ENCODE measurements around the gene OIP5. TPM values are rescaled to one million over a fixed set of nuclear protein-coding genes. Genes with fewer than 3 reads are reported as not detected.
"Not testable (repeated sequence)": the region's sequence is repeated elsewhere in the genome, so short reads cannot be mapped to it uniquely, and the experiment has no call there.

Gene OIP5
- total RNA-seq, 1 donor from 2014 or later: not detected

DNA sequence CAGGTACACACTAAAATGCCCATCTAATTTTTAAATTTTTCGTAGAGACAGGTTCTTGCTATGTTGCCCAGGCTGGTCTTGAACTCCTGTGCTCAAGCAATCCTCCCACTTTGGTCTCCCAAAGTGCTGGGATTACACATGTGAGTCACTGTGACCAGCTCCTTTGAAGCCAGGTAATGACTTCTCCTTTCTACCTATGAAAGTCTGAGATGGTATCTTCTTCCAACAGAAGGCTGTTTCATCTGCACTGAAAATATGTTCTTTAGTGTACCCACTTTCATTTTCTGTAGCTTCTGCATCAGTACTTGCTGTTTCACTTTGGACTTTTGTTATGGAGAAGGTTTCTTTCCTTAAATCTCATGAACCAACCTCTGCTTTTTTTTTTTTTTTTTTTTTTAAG, 8.8 kb downstream of the OIP5 start:
- no peaks in the 10 kb centered on the region for H3K9me3 ChIP-seq
- no peaks in the 10 kb centered on the region for H3K27me3 ChIP-seq
- H3K4me3 ChIP-seq: no peak overlapping the region
- no peak overlapping the region for H3K27ac ChIP-seq
- no peaks in the 10 kb centered on the region for H3K4me1 ChIP-seq
- DNase-seq (ENCODE audit: low spot score in 2 of 2): no peak
- TF ChIP-seq, protein P1, sequence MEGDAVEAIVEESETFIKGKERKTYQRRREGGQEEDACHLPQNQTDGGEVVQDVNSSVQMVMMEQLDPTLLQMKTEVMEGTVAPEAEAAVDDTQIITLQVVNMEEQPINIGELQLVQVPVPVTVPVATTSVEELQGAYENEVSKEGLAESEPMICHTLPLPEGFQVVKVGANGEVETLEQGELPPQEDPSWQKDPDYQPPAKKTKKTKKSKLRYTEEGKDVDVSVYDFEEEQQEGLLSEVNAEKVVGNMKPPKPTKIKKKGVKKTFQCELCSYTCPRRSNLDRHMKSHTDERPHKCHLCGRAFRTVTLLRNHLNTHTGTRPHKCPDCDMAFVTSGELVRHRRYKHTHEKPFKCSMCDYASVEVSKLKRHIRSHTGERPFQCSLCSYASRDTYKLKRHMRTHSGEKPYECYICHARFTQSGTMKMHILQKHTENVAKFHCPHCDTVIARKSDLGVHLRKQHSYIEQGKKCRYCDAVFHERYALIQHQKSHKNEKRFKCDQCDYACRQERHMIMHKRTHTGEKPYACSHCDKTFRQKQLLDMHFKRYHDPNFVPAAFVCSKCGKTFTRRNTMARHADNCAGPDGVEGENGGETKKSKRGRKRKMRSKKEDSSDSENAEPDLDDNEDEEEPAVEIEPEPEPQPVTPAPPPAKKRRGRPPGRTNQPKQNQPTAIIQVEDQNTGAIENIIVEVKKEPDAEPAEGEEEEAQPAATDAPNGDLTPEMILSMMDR (IDR thresholded peaks at IDR 0.05): no peak
- intact Hi-C loops (cut with DNase I): no loop called here
- H3K36me3 ChIP-seq: no peaks in the 10 kb centered on the region

DNA sequence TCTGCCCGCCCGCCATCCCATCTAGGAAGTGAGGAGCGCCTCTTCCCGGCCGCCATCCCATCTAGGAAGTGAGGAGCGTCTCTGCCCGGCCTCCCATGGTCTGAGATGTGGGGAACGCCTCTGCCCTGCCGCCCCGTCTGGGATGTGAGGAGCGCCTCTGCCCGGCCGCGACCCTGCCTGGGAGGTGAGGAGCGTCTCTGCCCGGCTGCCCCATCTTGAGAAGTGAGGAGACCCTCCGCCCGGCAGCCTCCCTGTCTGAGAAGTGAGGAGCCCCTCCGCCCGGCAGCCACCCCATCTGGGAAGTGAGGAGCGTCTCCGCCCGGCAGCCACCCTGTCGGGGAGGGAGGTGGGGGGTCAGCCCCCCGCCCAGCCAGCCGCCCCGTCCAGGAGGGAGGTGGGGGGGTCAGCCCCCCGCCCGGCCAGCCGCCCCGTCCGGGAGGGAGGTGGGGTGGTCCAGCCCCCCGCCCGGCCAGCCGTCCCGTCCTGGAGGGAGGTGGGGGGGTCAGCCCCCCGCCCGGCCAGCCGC, 11.5 kb downstream of the OIP5 start:
- H3K4me3 ChIP-seq; H3K27me3 ChIP-seq; intact Hi-C loops (cut with DNase I); DNase-seq (ENCODE audit: low spot score in 2 of 2); H3K4me1 ChIP-seq; H3K27ac ChIP-seq; H3K36me3 ChIP-seq; H3K9me3 ChIP-seq: not testable (repeated sequence)

DNA sequence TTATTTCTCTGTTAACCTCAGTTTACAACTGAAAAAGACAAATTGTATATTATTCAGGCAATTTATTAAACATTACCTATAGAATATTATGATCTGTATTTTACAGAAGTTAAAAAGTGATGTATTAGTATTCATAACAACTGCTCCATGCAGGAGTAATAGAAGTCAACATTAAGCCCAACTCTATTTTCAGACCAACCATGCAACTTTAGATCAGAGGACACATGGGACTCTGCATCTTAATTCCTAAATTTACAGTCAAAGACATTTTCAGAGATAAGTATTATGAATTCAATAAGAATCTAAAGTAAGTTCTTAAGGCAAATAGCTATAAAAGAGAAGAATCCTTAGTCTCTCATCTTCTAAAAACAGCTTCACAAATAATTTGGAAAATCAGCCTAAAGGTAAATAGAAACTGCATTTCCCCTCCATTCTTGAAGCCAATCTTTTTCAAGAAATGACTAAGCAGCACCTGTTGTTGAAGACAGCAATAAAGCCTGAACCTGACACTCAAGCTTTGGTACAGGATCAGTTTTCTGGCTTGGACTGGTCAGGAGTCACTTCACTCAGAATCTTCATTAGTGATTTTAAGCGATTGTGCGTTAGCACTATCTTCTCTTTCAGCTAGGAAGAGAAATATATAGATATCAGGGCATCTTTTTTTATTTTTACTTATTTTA, 23.0 kb downstream of the OIP5 start:
- Histone ChIP-seq H3K27me3 (no peaks in the 10 kb centered on the region), H3K36me3 (peaks cover 0 to 7% of the 10 kb centered on the region in 2 donors), H3K4me1 (no peaks in the 10 kb centered on the region), H3K9me3 (no peaks in the 10 kb centered on the region), H3K4me3 (no peak overlapping the region), H3K27ac (no peak overlapping the region)
- TF ChIP-seq, protein P1 (IDR thresholded peaks at IDR 0.05): no peak
- no peak for DNase-seq (ENCODE audit: low spot score in 2 of 2)
- intact Hi-C loops (cut with DNase I): no loop called here

DNA sequence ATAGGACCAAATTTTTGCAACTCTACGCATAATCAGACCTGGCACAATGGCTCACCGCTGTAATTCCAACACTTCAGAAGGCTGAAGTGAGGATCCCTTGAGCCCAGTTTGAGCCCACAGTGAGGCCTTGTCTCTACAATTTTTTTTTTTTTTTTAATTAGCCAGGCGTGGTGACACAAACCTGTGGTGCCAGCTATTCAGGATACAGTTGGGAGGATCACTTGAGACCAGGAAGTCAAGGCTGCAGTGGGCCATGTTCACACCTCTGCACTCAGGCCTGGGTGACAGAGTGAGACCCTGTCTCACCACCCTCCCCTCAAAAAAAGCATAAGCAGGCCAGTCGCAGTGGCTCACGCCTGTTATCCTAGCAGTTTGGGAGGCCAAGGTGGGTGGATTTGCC, 24.7 kb downstream of the OIP5 start:
- Histone ChIP-seq H3K36me3 (peaks cover 0 to 7% of the 10 kb centered on the region in 2 donors), H3K4me1 (no peaks in the 10 kb centered on the region), H3K9me3 (no peaks in the 10 kb centered on the region), H3K27me3 (no peaks in the 10 kb centered on the region), H3K27ac (no peak overlapping the region), H3K4me3 (no peak overlapping the region)
- no peak for DNase-seq (ENCODE audit: low spot score in 2 of 2)
- TF ChIP-seq, protein P1 (IDR thresholded peaks at IDR 0.05): no peak
- intact Hi-C loops (cut with DNase I): no loop called here

DNA sequence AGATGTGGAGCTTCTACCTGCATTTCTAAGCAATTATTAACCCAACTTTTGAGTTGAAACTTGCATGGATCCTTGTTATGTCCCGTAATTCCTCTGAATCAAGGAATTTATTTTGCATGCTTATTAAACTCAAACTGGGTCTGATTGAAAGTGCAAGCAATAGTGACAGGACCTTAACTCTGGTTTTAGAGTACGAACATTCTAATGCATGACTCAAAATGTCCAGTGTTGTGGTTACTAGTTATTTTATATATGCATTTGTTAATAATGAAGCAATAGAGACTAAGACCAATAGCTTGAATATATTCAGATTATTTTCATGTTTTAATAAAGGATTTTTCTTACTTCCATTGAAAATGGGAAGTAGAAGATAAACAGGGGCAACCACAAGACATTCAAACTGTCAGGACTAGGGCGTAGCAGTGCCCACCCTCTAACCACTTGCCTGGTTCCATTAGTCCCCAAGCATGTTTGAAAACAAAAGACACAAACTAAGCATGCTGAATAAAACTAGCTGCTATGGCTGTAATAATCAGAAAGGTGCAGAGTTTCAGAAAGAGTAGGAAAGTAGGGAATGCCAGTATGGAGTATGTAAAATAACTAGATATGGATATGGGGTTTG, 28.1 kb downstream of the OIP5 start:
- Histone ChIP-seq H3K27ac (no peak overlapping the region), H3K9me3 (no peaks in the 10 kb centered on the region), H3K4me3 (no peak overlapping the region), H3K4me1 (no peaks in the 10 kb centered on the region), H3K36me3 (peaks cover 3 to 9% of the 10 kb centered on the region in 2 donors), H3K27me3 (no peaks in the 10 kb centered on the region)
- no peak for DNase-seq (ENCODE audit: low spot score in 2 of 2)
- intact Hi-C loops (cut with DNase I): no loop called here
- TF ChIP-seq, protein P1 (IDR thresholded peaks at IDR 0.05): no peak

DNA sequence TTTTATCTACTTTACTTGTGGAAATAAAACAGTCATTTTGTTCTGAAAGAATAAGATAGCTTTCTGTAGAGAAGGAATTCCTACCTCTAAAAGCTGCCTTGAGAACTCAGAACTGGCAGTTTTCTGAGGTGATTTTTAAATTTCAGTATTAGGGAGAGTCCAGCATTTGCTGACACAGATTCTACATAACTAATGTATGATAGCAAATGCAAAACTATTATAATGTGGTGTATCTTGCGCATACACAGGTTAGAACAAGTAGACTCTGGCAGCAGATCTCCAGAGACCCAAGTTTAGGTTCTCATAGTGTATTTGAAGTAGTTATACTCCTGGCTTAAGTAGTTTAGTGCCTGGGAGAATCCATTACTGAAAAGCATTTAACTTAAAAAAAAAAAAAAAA, 30.8 kb downstream of the OIP5 start:
- no peak overlapping the region for H3K27ac ChIP-seq
- no peaks in the 10 kb centered on the region for H3K9me3 ChIP-seq
- H3K36me3 ChIP-seq: peaks cover 25 to 29% of the 10 kb centered on the region in 2 donors
- no peak for DNase-seq (ENCODE audit: low spot score in 2 of 2)
- no peak overlapping the region for H3K4me3 ChIP-seq
- no peaks in the 10 kb centered on the region for H3K4me1 ChIP-seq
- intact Hi-C loops (cut with DNase I): no loop called here
- H3K27me3 ChIP-seq: no peaks in the 10 kb centered on the region
- TF ChIP-seq, protein P1 (IDR thresholded peaks at IDR 0.05): no peak

DNA sequence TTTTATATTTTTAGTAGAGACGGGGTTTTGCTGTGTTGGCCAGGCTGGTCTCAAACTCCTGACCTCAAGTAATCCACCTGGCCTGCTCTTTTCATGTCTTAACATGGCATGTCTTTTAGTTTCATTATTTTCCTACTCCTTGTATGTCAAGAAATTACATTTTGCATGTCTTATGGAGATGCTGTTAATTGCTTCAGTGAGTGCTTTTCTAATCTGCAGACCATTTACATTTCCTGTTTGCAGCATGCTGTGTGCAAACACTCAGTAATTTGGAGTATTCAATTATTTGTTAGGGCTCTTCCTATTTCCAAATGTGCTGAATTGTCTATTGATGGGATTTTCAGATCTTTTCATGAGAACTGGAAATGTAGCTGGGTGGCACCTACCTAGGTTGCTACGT, 31.3 kb downstream of the OIP5 start:
- peaks cover 25 to 33% of the 10 kb centered on the region in 2 donors for H3K36me3 ChIP-seq
- DNase-seq (ENCODE audit: low spot score in 2 of 2); H3K4me3 ChIP-seq; intact Hi-C loops (cut with DNase I); H3K4me1 ChIP-seq; H3K27ac ChIP-seq; H3K9me3 ChIP-seq; H3K27me3 ChIP-seq: not testable (repeated sequence)

Data from ascending aorta (tissue), 2 donors.